ENCODE results near the gene ARRDC4.

The ARRDC4 gene

GRCh38 chr15:97968380-97968779 lies 7.9 kb downstream of the ARRDC4 start:
- TF ChIP-seq EGR1 (IDR thresholded peaks at IDR 0.05) (no peak), ZBTB7A (IDR thresholded peaks at IDR 0.05; ENCODE audit: low read depth) (no peak), USF1 (IDR thresholded peaks at IDR 0.05) (no peak), TAF1 (IDR thresholded peaks at IDR 0.05; ENCODE audit: low read depth) (no peak), EP300 (IDR thresholded peaks at IDR 0.05; ENCODE audit: borderline replicate concordance) (no peak), CEBPB (IDR thresholded peaks at IDR 0.05) (no peak), YY1 (IDR thresholded peaks at IDR 0.05; ENCODE audit: low read depth) (no peak), CREB1 (IDR thresholded peaks at IDR 0.05; ENCODE audit: low read depth) (no peak), RAD21 (IDR thresholded peaks at IDR 0.05; ENCODE audit: low read depth) (no peak), TCF12 (IDR thresholded peaks at IDR 0.05; ENCODE audit: low read depth) (no peak)

- no peak for TF ChIP-seq NFIC (IDR thresholded peaks at IDR 0.05)
- no peak for TF ChIP-seq RAD21 (IDR thresholded peaks at IDR 0.05; ENCODE audit: low read depth)
- no peak for TF ChIP-seq CEBPB (IDR thresholded peaks at IDR 0.05)
- TF ChIP-seq TEAD4 (IDR thresholded peaks at IDR 0.05), result no peak
- no peak for TF ChIP-seq YY1 (IDR thresholded peaks at IDR 0.05; ENCODE audit: low read depth)
- no peak for TF ChIP-seq USF1 (IDR thresholded peaks at IDR 0.05)
- no peak for TF ChIP-seq CREB1 (IDR thresholded peaks at IDR 0.05; ENCODE audit: low read depth)
- no peak for TF ChIP-seq TCF12 (IDR thresholded peaks at IDR 0.05; ENCODE audit: low read depth)
- TF ChIP-seq ZBTB7A (IDR thresholded peaks at IDR 0.05; ENCODE audit: low read depth), result no peak
- TF ChIP-seq TAF1 (IDR thresholded peaks at IDR 0.05; ENCODE audit: low read depth), result no peak
Measured at GRCh38 chr15:97972366-97972765, 11.9 kb downstream of the ARRDC4 start.

- TF ChIP-seq ZBTB7A (IDR thresholded peaks at IDR 0.05; ENCODE audit: low read depth) (no peak), EP300 (IDR thresholded peaks at IDR 0.05; ENCODE audit: borderline replicate concordance) (no peak), TAF1 (IDR thresholded peaks at IDR 0.05; ENCODE audit: low read depth) (no peak), EGR1 (IDR thresholded peaks at IDR 0.05) (no peak)
Measured at GRCh38 chr15:97976129-97976528, 15.6 kb downstream of the ARRDC4 start.

GRCh38 chr15:97976766-97977503 lies 16.4 kb downstream of the ARRDC4 start:
- TF ChIP-seq TEAD4 (IDR thresholded peaks at IDR 0.05) (no peak), RAD21 (IDR thresholded peaks at IDR 0.05; ENCODE audit: low read depth) (no peak), EGR1 (IDR thresholded peaks at IDR 0.05) (no peak), NFIC (IDR thresholded peaks at IDR 0.05) (no peak), USF1 (IDR thresholded peaks at IDR 0.05) (no peak), MAX (IDR thresholded peaks at IDR 0.05) (no peak), TAF1 (IDR thresholded peaks at IDR 0.05; ENCODE audit: low read depth) (no peak), TCF12 (IDR thresholded peaks at IDR 0.05; ENCODE audit: low read depth) (no peak)

GRCh38 chr15:97977734-97978133 lies 17.2 kb downstream of the ARRDC4 start:
- TF ChIP-seq RAD21 (IDR thresholded peaks at IDR 0.05; ENCODE audit: low read depth) (no peak), EGR1 (IDR thresholded peaks at IDR 0.05) (no peak), EP300 (IDR thresholded peaks at IDR 0.05; ENCODE audit: borderline replicate concordance) (no peak), YY1 (IDR thresholded peaks at IDR 0.05; ENCODE audit: low read depth) (no peak), REST (IDR thresholded peaks at IDR 0.05; ENCODE audit: low read depth) (no peak), USF1 (IDR thresholded peaks at IDR 0.05) (no peak), FOXM1 (IDR thresholded peaks at IDR 0.05; ENCODE audit: borderline replicate concordance, low read depth) (no peak), TCF12 (IDR thresholded peaks at IDR 0.05; ENCODE audit: low read depth) (no peak), NFIC (IDR thresholded peaks at IDR 0.05) (no peak), TAF1 (IDR thresholded peaks at IDR 0.05; ENCODE audit: low read depth) (no peak), ZBTB7A (IDR thresholded peaks at IDR 0.05; ENCODE audit: low read depth) (no peak), CEBPB (IDR thresholded peaks at IDR 0.05) (no peak), TEAD4 (IDR thresholded peaks at IDR 0.05) (no peak), MAX (IDR thresholded peaks at IDR 0.05) (no peak), CREB1 (IDR thresholded peaks at IDR 0.05; ENCODE audit: low read depth) (no peak)

- no peak for TF ChIP-seq REST (IDR thresholded peaks at IDR 0.05; ENCODE audit: low read depth)
- no peak for TF ChIP-seq TAF1 (IDR thresholded peaks at IDR 0.05; ENCODE audit: low read depth)
- TF ChIP-seq EP300 (IDR thresholded peaks at IDR 0.05; ENCODE audit: borderline replicate concordance), result no peak
- no peak for TF ChIP-seq ZBTB7A (IDR thresholded peaks at IDR 0.05; ENCODE audit: low read depth)
- no peak for TF ChIP-seq NFIC (IDR thresholded peaks at IDR 0.05)
- TF ChIP-seq EGR1 (IDR thresholded peaks at IDR 0.05), result no peak
- TF ChIP-seq FOXM1 (IDR thresholded peaks at IDR 0.05; ENCODE audit: borderline replicate concordance, low read depth), result no peak
- no peak for TF ChIP-seq RAD21 (IDR thresholded peaks at IDR 0.05; ENCODE audit: low read depth)
- no peak for TF ChIP-seq CREB1 (IDR thresholded peaks at IDR 0.05; ENCODE audit: low read depth)
- TF ChIP-seq YY1 (IDR thresholded peaks at IDR 0.05; ENCODE audit: low read depth), result no peak
- TF ChIP-seq CEBPB (IDR thresholded peaks at IDR 0.05), result no peak
Measured at GRCh38 chr15:97978401-97979139, 18.1 kb downstream of the ARRDC4 start.
